NCI-H1417 treated with DMSO at 0.1 percent for 48 hours (cell line): ENCODE results near the gene TMEM54.
"Not testable (repeated sequence)": the region's sequence is repeated elsewhere in the genome, so short reads cannot be mapped to it uniquely, and the experiment has no call there.

Experiments
- DNase-seq: peaks from one replicate; lab custom pipeline; 2025; lab: John Stamatoyannopoulos, UW

Gene TMEM54

DNA sequence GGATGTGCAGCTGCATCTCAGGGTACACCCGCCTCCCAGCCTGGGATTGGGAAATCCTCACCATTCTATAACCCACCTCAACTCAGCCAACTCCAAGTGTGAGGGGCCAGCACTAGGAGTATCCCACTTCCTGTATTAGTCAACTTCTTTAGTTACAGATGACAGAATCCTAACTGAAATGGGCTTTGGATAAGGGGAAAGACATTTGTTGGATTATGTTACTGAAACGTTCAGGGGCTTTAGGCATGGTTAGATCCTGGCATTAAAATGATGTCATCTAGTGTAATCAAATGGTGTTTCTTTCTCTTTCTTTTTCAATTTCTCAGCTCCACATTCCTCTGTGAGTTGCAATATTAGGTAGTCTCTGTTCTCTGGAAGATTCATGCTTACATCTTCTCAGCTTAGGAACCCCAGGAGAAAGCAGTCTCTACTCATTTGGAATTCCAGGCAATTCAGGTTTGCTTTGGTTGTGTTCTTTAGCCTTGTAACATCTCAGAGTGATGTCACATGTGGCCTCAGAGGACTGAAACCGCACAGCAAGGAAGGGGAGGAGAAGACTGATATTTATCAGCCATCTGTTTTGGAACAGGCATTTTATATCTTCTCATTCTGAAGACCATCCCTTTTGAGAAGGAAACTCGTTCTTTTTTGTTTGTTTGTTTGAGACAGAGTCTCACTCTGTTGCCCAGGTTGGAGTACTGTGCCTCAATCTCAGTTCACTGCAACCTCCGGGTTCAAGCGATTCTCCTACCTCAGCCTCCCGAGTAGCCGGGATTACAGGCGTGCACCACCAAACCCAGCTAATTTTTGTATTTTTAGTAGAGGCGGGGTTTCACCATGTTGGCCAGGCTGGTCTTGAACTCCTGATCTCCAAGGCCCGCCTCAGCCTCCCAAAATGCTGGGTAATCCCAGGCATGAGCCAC, 18.9 kb upstream of the TMEM54 start:
- no peak for DNase-seq

- DNase-seq = no peak
Observed at GRCh38 chr1:32918179-32918578, 17.0 kb upstream of the TMEM54 start.

- DNase-seq = no peak
Observed at GRCh38 chr1:32917521-32917920, 16.3 kb upstream of the TMEM54 start.

DNA sequence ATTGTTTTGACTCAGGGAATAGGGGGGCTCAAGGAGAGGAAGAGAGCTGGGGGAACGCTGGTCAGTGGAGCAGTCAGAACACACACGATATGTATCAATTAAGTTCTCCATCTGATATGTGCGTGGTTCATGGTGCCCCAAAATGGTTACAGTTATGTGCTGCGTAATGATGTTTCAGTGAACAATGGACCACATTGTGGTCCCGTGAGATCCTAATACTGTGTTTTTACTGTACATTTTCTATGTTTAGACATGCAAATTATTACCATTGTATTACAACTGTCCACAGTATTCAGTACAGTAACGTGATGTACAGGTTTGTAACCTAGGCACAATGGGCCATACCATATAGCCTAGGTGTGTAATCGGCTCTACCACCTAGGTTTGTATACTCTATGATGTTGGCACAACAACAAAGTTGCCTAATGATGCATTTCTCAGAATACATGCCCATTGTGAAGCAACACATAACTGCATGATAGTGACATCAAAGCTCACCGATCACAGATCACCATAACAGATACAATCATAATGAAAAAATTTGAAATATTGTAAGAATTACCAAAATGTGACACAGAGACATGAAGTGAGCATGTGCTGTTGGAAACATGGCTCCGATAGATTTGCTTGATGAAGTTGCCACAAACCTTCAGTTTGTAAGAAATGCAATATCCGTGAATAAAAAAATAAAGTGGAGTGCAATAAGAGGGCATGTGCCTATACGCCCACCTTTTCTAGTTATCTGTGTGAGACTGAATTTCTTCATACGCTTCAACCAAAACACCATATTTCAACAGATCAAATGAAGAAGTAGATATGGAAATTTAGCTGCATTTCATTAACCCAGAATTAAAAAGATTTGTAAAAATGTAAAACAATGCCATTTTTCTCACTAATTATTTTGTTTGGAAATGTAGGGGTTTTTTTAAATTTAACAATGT, 14.8 kb upstream of the TMEM54 start:
- DNase-seq = no peak

DNA sequence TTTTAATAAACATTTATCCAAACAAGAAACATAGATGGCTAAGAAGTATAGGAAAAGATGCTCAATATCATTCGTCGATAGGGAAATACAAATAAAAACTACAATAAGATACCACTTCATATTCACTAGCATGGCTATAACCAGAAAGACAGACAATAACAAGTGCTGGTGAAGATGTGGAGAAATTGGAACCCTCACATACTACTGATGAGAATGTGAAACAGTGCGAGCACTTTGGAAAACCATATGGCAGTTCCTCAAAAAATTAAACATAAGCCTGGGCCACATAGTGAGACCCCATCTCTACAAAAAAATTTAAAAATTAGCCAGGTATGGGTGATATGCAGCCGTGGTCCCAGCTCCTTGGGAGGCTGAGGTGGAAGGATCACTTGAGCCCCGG, 9.1 kb upstream of the TMEM54 start:
- DNase-seq = no peak

GRCh38 chr1:32907435-32907834, 6.2 kb upstream of the TMEM54 start:
- DNase-seq = no peak

GRCh38 chr1:32906654-32907053, 5.5 kb upstream of the TMEM54 start:
- DNase-seq = no peak

DNA sequence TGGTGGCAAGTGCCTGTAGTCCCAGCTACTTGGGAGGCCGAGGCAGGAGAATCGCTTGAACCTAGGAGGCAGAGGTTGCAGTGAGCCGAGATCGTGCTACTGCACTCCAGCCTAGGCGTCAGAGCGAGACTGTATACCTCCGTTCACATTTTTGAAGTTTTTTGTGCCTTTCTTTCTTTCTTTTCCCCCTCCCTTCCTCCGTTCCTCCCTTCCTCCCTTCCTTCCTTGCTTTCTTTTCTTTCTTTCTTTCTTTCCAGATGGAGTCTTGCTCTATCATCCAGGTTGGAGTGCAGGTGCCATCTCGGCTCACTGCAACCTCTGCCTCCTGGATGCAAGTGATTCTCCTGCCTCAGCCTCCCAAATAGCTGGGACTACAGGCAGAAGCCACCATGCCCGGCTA, 4.4 kb upstream of the TMEM54 start:
- DNase-seq = not testable (repeated sequence)

DNA sequence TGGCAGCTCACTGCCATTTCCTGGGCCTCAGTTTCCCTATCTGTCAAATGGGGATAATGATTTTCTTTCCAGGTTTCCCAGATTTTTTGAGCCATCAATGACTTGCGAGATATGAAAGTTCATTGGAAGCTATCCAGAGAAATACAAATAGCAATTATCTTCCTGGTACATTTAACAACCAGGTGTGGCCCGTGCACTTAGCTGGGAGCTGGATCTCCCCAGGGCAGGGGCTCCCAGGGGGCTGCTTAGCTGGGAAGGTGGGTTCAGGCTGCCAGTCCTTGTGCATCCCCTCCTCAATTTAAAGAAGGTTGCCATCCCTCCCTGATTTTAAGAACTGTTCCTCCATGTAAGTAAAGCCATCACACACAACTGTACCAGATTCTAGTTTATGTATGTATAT, 3.6 kb upstream of the TMEM54 start:
- no peak for DNase-seq

DNA sequence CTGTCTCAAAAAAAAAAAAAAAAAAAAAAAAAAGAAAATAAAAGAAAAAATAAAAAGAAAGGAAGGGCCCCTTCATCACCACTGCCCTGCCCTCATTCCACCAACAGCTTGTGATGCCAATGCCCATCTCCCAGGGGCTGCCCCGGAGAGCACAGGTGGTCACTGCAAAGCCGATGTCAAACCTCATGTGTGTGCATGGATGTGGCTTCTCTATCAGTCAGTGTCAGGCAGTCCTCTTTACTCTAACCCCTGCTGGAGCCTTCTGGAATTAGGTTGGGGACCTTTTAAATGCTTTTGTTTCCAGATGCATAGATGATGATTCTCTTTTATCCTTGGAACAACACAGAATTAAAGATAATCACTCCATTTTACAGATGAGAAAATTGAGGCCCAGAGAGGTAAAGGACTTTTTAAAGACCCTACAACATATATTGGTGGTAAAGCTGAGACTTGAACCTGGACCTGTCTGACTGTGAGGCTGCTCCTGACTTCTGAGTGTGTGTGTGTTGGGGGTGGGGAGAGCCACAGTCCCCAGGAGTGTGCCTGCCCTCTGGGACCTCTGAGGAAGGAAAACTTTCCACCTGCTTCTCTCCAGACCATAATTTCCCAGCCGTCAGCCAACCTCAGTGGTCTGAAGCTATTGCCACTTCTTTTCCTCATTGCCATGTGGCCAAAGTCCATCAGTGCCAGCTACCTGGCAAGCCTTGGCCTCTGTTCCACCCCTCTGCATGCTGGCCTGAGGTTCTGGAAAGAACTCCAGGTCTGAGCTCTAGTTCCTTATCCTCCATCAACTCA, 3.0 kb upstream of the TMEM54 start:
- no peak for DNase-seq

- no peak for DNase-seq
Observed at GRCh38 chr1:32902535-32902920, 1.3 kb upstream of the TMEM54 start.

DNA sequence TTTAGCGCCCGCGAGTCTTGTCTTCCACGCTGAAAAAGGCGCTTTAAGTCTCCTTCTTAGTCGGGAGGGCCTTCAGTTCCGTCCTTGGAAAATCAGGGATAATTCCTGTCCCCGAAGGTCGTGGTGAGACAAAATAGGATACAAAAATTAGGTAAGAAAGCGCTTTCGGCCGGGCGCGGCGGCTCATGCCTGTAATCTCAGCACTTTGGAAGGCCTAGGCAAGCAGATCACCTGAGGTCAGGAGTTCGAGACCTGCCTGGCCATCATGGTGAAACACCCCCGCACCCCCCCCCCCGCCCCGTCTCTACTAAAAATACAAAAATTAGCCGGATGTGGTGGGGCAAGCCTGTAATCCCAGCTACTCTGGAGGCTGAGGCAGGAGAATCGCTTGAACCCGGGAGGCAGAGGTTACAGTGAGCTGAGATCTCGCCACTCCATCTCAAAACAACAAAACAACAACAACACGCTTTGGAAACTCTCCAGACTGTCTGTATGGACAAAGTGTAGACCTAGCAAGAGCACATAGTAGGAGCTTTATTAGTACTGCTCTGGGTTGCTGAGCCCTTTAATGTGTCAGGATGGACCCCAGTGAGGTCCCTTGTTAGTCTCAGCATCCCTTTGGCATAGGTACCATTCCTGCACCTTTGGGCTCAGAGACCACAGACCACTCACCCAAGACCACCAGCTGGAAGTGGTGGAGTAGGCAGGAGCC, 790 bp upstream of the TMEM54 start:
- DNase-seq = no peak

DNA sequence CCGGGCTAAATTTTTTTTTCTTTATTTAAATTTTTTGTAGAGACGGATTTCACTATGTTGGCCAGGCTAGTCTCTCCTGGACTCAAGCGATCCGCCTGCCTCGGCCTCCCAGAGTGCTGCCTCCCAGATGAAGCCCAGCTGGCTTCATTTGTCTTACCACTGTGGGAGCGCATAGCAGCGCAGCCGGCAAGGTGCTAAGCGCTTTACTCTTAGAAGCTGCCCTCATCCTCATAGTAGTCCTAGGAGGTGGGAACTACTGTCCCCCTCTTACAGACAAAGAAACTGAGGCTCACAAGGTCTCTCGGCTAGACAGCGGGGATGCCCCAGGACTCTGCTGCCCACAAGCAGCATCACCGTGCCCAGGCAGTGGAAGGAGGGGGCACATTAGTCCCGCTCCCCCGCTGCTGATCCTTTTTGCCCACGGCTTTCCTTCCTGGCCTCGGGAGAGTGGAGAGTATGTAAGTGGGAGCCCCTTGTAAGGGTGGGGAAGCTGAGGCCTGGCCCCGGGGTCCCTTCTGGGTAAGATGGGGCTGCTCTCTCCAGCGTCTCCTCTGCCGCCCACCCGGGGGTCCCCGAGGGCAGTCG, 726 bp downstream of the TMEM54 start:
- no peak for DNase-seq

DNA sequence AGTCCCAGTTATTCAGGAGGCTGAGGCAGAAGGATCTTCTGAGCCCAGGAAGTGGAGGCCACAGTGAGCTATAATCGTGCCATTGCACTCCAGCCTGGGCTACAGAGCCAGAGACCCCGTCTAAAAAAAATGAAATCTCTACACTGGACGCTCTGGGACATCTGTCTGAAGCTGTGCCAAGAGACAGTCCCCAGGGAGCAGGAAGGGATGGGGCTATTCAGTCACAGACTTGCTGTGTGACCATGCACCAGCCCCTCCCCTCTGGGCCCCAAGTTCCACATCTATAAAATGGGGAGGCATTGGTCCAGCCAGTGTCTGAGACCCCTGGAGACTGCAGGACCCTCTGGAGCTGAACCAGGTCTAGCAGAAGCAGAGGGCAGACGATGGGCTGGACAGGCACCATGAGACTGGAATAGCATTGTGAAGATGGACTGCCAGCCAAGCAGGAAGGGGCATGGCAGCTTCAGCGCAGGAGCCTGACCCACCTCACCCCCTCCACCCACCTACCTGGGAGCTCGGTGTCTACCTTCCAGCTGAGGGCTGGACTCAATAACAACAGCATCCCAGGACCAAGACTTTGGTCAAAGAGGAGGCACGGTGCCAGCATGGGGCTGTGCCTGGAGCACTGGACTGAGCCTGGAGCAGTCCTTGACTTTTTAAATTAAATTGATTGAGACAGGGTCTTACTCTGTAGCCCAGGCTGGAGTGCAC, 1.4 kb downstream of the TMEM54 start:
- no peak for DNase-seq

DNA sequence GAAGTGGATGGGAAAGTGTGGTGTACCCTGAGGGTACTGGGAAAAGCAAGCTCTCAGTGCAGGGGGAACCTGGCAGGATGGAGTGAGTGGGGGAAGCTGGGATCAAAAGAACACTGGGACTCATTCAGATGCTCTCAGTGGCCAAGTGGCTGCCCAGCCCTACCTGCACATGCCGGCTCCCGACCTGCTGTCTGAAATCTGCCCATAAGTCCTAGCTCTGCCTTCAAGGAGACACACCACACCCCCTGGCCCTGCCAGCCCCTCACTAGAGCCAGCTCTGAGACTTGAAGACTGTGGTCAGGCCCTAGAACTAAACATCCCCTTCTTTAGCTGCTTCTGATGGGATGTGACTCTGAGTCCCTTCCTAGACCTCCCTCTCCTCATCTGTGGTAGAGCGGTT, 2.2 kb downstream of the TMEM54 start:
- no peak for DNase-seq

GRCh38 chr1:32898056-32898455, 3.1 kb downstream of the TMEM54 start:
- DNase-seq = no peak

DNA sequence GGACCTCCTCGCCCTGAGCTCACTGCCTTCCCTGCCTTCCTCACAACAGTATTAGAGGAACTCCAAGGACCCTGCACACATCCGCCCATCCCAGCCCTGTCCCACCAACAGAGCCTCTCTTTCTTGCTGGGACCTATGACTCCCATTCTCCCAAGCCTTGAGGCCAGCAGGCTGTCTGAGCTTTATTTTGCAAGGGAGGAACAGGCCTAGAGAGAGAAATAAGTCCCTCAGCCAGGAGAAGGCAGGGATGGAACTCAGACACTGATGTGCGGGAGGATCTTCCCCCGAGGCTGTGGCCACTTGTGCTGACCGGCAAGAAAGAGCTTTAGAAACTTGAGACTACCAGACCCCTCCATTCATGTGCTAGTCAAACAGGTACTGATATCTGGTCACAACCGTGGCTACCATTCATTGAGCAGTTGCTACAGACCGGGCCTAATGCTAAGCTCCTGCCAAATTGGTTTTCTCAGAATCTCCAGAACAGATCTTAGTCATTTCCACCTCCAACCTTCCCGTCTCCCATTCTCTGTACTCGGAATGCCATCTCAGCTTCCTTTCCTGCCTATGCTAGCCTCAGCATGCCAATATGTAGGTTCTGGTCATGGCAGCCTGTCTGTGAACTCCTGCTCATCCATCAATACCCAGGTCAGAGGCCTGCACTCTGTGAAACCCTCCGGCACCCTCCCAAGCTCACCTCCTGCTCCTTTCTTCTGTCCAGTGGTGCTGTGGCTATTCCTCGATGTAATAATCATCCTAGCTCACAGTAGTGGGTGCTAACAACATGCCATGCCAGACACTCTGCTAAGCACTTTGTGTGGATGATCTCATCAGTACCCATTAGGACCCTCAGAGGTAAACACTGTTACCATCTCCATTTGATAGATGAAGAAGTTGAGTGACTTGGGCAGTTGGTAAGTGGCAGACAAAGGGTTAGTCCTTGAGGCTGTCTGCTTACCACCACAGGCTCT, 3.8 kb downstream of the TMEM54 start:
- DNase-seq = no peak

DNA sequence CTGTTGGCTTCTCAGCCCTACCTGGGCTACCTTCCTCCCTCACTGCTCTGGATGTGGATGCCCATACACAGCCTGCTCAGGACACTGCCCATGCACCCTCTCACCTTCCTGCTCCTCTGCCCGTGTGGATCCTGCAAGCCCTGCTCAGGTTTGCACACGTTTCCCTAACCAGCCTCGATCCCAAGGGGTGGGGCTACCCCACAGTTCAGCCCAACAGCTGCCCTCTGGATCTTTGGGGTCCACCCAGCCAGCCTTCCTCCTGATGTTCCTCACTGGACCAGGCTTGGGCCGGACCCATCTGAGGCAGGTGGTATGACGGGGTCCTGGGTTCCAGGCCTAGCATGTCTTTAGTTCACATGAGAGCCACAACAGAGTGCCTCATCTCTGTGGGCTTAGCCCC, 4.7 kb downstream of the TMEM54 start:
- no peak for DNase-seq
